ENCODE results near the gene PLD4. TPM values are rescaled to one million over a fixed set of nuclear protein-coding genes. Genes with fewer than 3 reads are reported as not detected.

The PLD4 gene
- total RNA-seq, 1 donor from 2014 or later = 0.16 TPM

DNA sequence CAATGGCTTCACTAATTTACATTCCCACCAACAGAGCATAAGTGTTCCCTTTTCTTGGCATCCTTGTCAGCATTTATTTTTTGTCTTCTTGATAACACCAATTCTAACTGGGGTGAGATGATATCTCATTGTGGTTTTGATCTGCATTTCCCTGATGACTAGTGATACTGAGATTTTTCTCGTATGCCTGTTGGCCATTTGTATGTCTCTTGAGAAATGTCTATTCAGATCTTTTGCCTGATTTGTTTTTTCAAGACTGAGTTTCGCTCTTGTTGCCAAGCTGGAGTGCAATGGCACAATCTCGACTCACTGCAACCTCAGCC lies 4.7 kb upstream of the PLD4 start:
- Mint-ChIP-seq H3K27me3 (ENCODE audit: low read depth) (peaks cover 27% of the 10 kb centered on the region), H3K36me3 (ENCODE audit: low read depth) (no peaks in the 10 kb centered on the region), H3K4me1 (ENCODE audit: low read depth) (peaks cover 2% of the 10 kb centered on the region), H3K9me3 (peaks cover 3% of the 10 kb centered on the region), H3K27ac (no peak overlapping the region), H3K4me3 (ENCODE audit: low read depth) (no peak overlapping the region)
- DNase-seq (ENCODE audit: low spot score) = no peak
- intact Hi-C loops (cut with micrococcal nuclease) = no loop called here

DNA sequence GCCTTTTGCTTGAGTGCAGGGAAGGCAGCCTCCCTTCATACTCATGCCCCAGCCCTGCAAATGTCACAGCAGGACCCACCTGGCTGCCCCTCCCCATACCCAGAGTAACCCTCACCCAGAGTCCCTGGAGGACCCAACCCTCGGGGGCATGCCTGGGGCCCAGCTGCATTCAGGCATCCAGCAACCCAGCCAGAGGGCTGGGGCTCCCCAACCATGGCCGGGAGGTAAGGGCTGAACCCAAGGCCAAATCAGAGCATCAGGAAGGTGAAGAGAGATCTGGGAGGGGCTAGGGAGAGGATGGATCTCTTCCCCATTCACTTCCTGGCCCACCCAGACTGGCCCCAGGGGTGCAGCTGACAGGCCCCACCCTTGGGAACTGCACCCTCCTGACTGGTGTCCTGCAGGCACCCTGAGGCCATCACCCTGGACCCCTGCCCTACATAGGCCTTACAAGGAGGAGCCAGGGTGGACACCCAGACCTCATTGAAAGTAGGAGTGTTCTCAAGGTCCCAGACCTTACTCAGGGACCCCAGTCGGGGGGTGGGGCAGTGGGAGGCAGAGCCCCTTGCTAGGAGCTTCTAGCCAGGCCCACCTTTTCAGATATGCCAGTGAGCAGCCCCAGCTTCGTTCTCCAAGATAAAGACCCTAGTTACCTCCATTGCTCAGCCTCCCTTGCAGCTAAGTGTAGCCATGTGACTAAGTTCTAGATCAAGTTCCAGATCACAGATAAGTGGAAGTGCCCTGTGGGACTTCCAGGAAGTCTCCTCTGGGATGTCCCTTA lies 849 bp upstream of the PLD4 start:
- no peak overlapping the region for H3K4me3 Mint-ChIP-seq (ENCODE audit: low read depth)
- peaks cover 3% of the 10 kb centered on the region for H3K9me3 Mint-ChIP-seq
- no peak overlapping the region for H3K27ac Mint-ChIP-seq
- intact Hi-C loops (cut with micrococcal nuclease) = no loop called here
- H3K4me1 Mint-ChIP-seq (ENCODE audit: low read depth) = peaks cover 2% of the 10 kb centered on the region
- peaks cover 11% of the 10 kb centered on the region for H3K27me3 Mint-ChIP-seq (ENCODE audit: low read depth)
- no peaks in the 10 kb centered on the region for H3K36me3 Mint-ChIP-seq (ENCODE audit: low read depth)
- DNase-seq (ENCODE audit: low spot score) = no peak

GRCh38 chr14:104925214-104925854 lies 655 bp downstream of the PLD4 start:
- Mint-ChIP-seq H3K4me3 (ENCODE audit: low read depth) (no peak overlapping the region), H3K27ac (no peak overlapping the region), H3K4me1 (ENCODE audit: low read depth) (no peaks in the 10 kb centered on the region), H3K27me3 (ENCODE audit: low read depth) (peaks cover 5% of the 10 kb centered on the region), H3K9me3 (peaks cover 3% of the 10 kb centered on the region), H3K36me3 (ENCODE audit: low read depth) (no peaks in the 10 kb centered on the region)
- intact Hi-C loops (cut with micrococcal nuclease) = no loop called here
- no peak for DNase-seq (ENCODE audit: low spot score)

DNA sequence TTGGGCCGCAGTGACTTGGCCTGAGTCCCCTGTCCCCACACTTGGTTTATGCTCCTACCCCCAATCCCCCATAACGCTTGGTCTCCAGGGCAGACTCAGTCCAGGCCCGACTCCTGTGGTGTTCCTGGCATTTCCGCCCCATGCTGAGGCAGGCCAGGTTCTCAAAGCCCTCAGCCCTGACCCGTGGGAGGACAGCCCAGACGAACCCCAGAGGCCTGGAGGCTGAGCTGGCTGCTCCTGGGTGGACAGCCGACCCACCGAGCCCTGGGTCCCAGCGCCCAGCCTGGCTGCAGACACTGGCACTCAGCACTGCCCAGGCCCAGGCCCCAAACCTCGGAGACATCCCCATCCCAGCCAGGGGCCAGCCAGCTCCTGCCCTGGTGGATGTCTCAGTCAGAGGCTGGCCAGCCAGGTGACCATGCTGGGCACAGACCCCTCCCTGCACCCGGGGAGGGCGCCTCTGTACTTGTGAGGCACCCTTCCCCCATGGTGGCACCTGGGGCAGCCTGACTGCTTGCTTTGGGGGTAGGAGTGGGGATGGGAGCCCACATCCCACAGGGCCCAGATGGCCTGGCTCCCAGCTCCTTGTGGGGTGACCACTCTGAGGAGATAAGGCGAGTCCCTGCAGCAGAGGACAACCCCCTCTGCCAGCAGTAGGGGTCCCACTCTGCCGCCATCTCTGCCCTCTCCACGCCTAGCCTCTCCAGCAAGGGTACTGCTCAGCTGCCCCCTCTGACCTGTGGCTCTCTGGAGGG lies 1.4 kb downstream of the PLD4 start:
- DNase-seq (ENCODE audit: low spot score) = no peak
- intact Hi-C loops (cut with micrococcal nuclease) = no loop called here
- Mint-ChIP-seq H3K4me1 (ENCODE audit: low read depth) (no peaks in the 10 kb centered on the region), H3K9me3 (peaks cover 3% of the 10 kb centered on the region), H3K27me3 (ENCODE audit: low read depth) (peaks cover 5% of the 10 kb centered on the region), H3K4me3 (ENCODE audit: low read depth) (no peak overlapping the region), H3K27ac (no peak overlapping the region), H3K36me3 (ENCODE audit: low read depth) (no peaks in the 10 kb centered on the region)

DNA sequence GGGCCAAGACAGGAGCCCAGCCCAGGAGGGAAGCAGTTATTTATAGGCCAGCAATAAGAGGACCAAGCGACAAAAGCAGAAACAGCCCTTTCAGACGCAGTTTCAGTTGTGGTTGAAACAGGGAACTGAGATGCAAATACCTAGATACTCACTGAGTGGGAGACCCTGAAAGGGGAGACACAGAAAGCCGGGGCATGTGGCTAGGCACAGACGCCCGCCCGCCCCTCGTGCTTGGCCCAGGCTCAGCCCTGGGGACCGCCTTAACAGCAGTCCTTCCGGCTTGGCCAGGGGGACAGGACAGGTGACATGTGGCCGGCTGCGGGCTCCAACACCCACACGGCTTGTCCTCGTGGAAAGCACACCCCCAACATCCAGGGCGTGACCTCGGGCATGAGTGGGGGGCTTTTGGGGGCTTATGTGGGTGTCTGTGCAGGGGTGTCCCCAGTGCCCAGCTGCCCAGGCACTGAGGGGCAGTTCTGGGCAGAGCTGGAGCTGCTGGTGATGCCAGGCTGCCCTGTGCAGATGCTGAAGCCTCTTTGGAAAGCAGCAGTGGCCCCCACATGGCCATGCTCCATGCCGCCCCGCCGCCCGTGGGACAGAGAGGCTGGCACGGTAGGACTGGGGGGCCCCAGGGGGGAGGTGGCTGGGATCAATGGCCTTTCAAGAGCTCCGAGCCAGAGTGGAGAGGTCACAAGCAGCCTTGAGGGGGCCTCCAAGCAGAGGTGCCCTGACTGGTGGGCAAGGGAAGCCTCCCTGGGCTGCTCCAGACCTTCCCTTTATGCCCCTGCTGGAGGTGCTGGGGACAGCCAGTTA lies 2.1 kb downstream of the PLD4 start:
- Mint-ChIP-seq H3K4me1 (ENCODE audit: low read depth) (no peaks in the 10 kb centered on the region), H3K27me3 (ENCODE audit: low read depth) (no peaks in the 10 kb centered on the region), H3K4me3 (ENCODE audit: low read depth) (no peak overlapping the region), H3K27ac (no peak overlapping the region), H3K9me3 (peaks cover 3% of the 10 kb centered on the region), H3K36me3 (ENCODE audit: low read depth) (no peaks in the 10 kb centered on the region)
- no peak for DNase-seq (ENCODE audit: low spot score)
- intact Hi-C loops (cut with micrococcal nuclease) = no loop called here

DNA sequence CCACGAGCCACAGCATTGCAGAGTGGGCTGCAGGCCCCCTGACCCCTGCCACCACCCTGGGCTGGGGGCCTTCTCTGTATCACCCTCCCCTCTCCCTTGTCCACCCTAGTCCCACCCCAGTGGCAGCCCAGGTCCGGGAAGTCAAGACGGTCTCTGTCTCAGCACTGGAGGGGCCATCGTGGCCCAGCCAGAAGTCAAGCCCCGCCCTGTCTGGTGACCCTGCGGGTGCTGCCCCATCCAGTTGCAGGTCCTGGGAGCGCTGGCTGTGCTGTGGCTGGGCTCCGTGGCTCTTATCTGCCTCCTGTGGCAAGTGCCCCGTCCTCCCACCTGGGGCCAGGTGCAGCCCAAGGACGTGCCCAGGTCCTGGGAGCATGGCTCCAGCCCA lies 2.7 kb downstream of the PLD4 start:
- intact Hi-C loops (cut with micrococcal nuclease) = no loop called here
- no peak overlapping the region for H3K27ac Mint-ChIP-seq
- DNase-seq (ENCODE audit: low spot score) = no peak
- H3K4me1 Mint-ChIP-seq (ENCODE audit: low read depth) = no peaks in the 10 kb centered on the region
- no peaks in the 10 kb centered on the region for H3K27me3 Mint-ChIP-seq (ENCODE audit: low read depth)
- H3K36me3 Mint-ChIP-seq (ENCODE audit: low read depth) = no peaks in the 10 kb centered on the region
- H3K9me3 Mint-ChIP-seq = peaks cover 3% of the 10 kb centered on the region
- no peak overlapping the region for H3K4me3 Mint-ChIP-seq (ENCODE audit: low read depth)

GRCh38 chr14:104927901-104928300 lies 3.2 kb downstream of the PLD4 start:
- no peak overlapping the region for H3K27ac Mint-ChIP-seq
- DNase-seq (ENCODE audit: low spot score) = no peak
- H3K9me3 Mint-ChIP-seq = peaks cover 3% of the 10 kb centered on the region
- no peaks in the 10 kb centered on the region for H3K36me3 Mint-ChIP-seq (ENCODE audit: low read depth)
- intact Hi-C loops (cut with micrococcal nuclease) = no loop called here
- H3K4me1 Mint-ChIP-seq (ENCODE audit: low read depth) = no peaks in the 10 kb centered on the region
- H3K27me3 Mint-ChIP-seq (ENCODE audit: low read depth) = no peaks in the 10 kb centered on the region
- H3K4me3 Mint-ChIP-seq (ENCODE audit: low read depth) = no peak overlapping the region

DNA sequence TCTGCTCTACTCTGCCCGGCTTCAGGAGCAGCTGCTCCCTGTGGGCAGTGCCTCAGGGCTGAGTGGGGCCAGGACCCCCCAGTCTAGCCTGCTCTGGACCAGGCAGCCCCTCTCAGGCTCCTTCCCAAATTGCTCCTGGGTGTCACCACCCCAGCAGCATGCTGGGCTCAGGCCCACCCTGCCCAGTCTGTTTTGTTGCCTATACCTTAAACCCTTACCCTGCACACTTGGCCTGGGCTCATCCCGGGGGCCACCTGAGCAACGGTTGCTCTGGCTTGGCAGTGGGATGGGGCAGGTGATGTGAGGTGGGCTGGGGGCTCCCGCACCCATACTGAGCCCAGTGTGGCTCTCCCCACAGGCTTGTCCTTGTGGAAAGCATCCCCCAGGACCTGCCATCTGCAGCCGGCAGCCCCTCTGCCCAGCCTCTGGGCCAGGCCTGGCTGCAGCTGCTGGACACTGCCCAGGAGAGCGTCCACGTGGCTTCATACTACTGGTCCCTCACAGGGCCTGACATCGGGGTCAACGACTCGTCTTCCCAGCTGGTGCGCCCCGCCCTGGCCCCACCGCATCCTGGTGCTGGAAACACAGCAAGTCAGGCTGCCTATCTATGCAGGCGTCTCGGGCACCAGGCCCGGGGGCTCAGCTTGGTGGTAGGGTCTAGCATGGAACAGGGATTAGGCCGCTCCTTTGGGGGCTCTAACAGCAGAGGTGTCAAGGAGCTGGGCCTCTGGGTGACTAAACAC lies 3.9 kb downstream of the PLD4 start:
- no peaks in the 10 kb centered on the region for H3K4me1 Mint-ChIP-seq (ENCODE audit: low read depth)
- no peak overlapping the region for H3K27ac Mint-ChIP-seq
- no peaks in the 10 kb centered on the region for H3K36me3 Mint-ChIP-seq (ENCODE audit: low read depth)
- H3K27me3 Mint-ChIP-seq (ENCODE audit: low read depth) = no peaks in the 10 kb centered on the region
- intact Hi-C loops (cut with micrococcal nuclease) = no loop called here
- H3K4me3 Mint-ChIP-seq (ENCODE audit: low read depth) = no peak overlapping the region
- peaks cover 3% of the 10 kb centered on the region for H3K9me3 Mint-ChIP-seq
- no peak for DNase-seq (ENCODE audit: low spot score)

DNA sequence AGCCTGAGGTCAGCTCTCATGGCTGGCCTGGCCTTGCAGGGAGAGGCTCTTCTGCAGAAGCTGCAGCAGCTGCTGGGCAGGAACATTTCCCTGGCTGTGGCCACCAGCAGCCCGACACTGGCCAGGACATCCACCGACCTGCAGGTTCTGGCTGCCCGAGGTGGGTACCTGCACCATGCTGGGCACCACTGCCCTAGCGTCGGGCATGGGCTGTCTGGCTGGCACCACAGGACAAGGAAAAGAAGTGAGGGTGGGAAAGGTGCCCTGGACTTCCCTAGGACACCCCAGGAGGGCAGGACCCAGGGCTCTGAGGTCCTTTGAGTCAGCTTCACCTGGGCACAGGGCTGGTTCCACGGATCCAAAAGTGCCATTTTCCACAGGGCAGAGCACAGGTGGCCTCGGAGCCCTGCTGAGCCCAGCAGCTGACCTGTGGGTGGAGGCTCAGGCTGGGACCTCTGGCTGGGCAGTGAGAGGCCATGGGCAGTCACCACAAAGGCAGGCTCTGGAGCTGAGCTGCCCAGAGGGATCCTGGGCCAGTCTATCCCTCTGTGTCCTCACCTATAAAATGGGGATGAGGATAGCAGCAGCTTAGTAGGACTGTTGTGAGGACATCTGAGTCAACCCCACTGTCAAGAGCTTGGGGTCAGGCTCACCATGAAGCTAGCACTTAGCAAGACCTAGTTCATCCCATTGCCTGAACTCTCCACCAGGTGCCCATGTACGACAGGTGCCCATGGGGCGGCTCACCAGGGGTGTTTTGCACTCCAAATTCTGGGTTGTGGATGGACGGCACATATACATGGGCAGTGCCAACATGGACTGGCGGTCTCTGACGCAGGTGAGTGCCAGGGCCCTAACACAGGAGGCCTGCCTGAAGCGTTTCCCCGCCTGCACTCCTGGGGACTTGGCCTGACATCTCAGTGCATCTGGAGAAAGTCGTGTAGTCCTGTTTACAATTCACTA lies 4.9 kb downstream of the PLD4 start:
- intact Hi-C loops (cut with micrococcal nuclease) = no loop called here
- no peak overlapping the region for H3K27ac Mint-ChIP-seq
- H3K4me3 Mint-ChIP-seq (ENCODE audit: low read depth) = no peak overlapping the region
- H3K36me3 Mint-ChIP-seq (ENCODE audit: low read depth) = no peaks in the 10 kb centered on the region
- peaks cover 3% of the 10 kb centered on the region for H3K27me3 Mint-ChIP-seq (ENCODE audit: low read depth)
- no peak for DNase-seq (ENCODE audit: low spot score)
- H3K4me1 Mint-ChIP-seq (ENCODE audit: low read depth) = peaks cover under 1% of the 10 kb centered on the region
- H3K9me3 Mint-ChIP-seq = no peaks in the 10 kb centered on the region

DNA sequence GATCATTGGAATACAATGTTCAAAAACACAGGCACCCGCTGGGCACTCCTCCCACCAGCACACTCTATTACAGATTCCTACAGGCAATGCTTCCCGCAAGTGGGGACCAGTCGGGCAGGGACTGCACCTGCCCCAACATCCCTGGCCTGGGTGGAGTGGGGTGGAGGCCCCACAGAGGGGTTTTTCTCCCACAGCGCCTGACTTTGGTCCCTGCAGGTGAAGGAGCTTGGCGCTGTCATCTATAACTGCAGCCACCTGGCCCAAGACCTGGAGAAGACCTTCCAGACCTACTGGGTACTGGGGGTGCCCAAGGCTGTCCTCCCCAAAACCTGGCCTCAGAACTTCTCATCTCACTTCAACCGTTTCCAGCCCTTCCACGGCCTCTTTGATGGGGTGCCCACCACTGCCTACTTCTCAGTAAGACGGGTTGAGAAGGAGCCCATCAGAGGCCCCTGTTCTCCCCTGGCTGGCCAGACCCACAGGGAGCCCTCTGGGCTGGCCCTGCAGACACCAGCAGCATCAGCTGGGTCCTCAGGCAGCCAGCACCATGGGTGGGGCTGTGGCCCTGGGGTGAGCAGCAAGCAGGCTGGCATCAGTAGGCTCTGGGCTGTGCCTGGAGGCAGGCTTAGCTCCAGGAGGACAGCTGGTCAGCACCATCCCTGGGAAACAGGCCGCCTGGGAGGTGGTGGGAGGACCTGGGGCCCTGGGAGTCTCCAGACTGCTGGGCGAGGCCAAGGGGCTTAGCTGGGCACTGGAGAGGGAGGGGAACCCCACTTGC lies 6.0 kb downstream of the PLD4 start:
- DNase-seq (ENCODE audit: low spot score) = no peak
- H3K4me1 Mint-ChIP-seq (ENCODE audit: low read depth) = peaks cover 2% of the 10 kb centered on the region
- H3K27me3 Mint-ChIP-seq (ENCODE audit: low read depth) = peaks cover 14% of the 10 kb centered on the region
- no peak overlapping the region for H3K4me3 Mint-ChIP-seq (ENCODE audit: low read depth)
- H3K36me3 Mint-ChIP-seq (ENCODE audit: low read depth) = no peaks in the 10 kb centered on the region
- intact Hi-C loops (cut with micrococcal nuclease) = no loop called here
- no peak overlapping the region for H3K27ac Mint-ChIP-seq
- no peaks in the 10 kb centered on the region for H3K9me3 Mint-ChIP-seq

- DNase-seq (ENCODE audit: low spot score) = no peak
- H3K27me3 Mint-ChIP-seq (ENCODE audit: low read depth) = peaks cover 15% of the 10 kb centered on the region
- no peaks in the 10 kb centered on the region for H3K9me3 Mint-ChIP-seq
- H3K27ac Mint-ChIP-seq = no peak overlapping the region
- H3K36me3 Mint-ChIP-seq (ENCODE audit: low read depth) = no peaks in the 10 kb centered on the region
- intact Hi-C loops (cut with micrococcal nuclease) = no loop called here
- no peak overlapping the region for H3K4me3 Mint-ChIP-seq (ENCODE audit: low read depth)
- H3K4me1 Mint-ChIP-seq (ENCODE audit: low read depth) = peaks cover 2% of the 10 kb centered on the region
Measured at GRCh38 chr14:104931304-104931770, 6.7 kb downstream of the PLD4 start.

Data from activated T-helper 2 cell treated with anti-CD3 and anti-CD28 coated beads, Interferon-gamma antibody, Interleukin-2, Interleukin-4, amounts not matched to agents 10 μg/mL and 5 μg/mL and 100 μg/mL, durations not matched to agents 14 hours and 24 hours and 36 hours (primary cell).